ENCODE results near the gene HLA-DMA. TPM values are rescaled to one million over a fixed set of nuclear protein-coding genes. Genes with fewer than 3 reads are reported as not detected.

Gene HLA-DMA
- total and polyA plus RNA-seq, 9 of the 15 experiments (the other 6 are each of a cell fraction or from before 2014, with no cell fraction given), result 0.13 to 0.83 (median 0.51) TPM

- H3K4me2 ChIP-seq (ENCODE audit: insufficient read depth, low read length), result no peak overlapping the region
- intact Hi-C loops (cut with micrococcal nuclease), result no loop called here
- WGBS (ENCODE audit: insufficient coverage, low coverage, missing lambda C conversion rate), result 3% methylated on average over 2 of the region's 2 CpGs
- ATAC-seq, result no peak
- H3K9me3 ChIP-seq (replicated peaks; ENCODE audit: control insufficient read depth, insufficient read depth, low read depth, low read length), result no peaks in the 10 kb centered on the region
- no peak overlapping the region for H2AFZ ChIP-seq (ENCODE audit: low read depth, low read length)
- CTCF ChIA-PET (ENCODE audit: low intra/inter-chr PET ratio), result no interaction called here
- peaks cover under 1 to 6% of the 10 kb centered on the region in 2 experiments for H3K27me3 ChIP-seq (ENCODE audit: control insufficient read depth in 2 of 2, insufficient read depth in 2 of 2, low read length in 2 of 2)
- H3K4me1 ChIP-seq (replicated peaks in 1 of 2; ENCODE audit: control insufficient read depth in 2 of 2, insufficient read depth in 2 of 2, low read length in 2 of 2), result no peaks in the 10 kb centered on the region
- no peaks in the 10 kb centered on the region for H3K36me3 ChIP-seq (ENCODE audit: control insufficient read depth, insufficient read depth, low read length)
- FAIRE-seq, result no peak
- POLR2A ChIA-PET, result interaction anchor here (0.7 kb wide), 1 partner anchor 23 kb away, joined by 3 read pairs; no protein-coding TSS in a partner anchor
- TF ChIP-seq MCM5 (IDR thresholded peaks at IDR 0.05; ENCODE audit: low read depth) (no peak), STAT5B (CRISPR knock-in tag; IDR thresholded peaks at IDR 0.05) (no peak), TAF7 (tag; IDR thresholded peaks at IDR 0.05) (no peak), MAFG (tag; conservative IDR thresholded peaks at IDR 0.05) (no peak), TRIM24 (IDR thresholded peaks at IDR 0.05) (no peak), E2F8 (IDR thresholded peaks at IDR 0.05; ENCODE audit: low read depth, partially characterized antibody) (no peak), KAT2B (IDR thresholded peaks at IDR 0.05; ENCODE audit: low read depth, low read length) (no peak), TCF7 (IDR thresholded peaks at IDR 0.05; ENCODE audit: borderline replicate concordance) (no peak), TARDBP (IDR thresholded peaks at IDR 0.05) (no peak), ZNF586 (CRISPR knock-in tag; conservative IDR thresholded peaks at IDR 0.05) (no peak)
- H3K79me2 ChIP-seq (ENCODE audit: control insufficient read depth, insufficient read depth, low read length), result no peaks in the 10 kb centered on the region
- no peaks in the 10 kb centered on the region for H4K20me1 ChIP-seq (replicated peaks; ENCODE audit: control insufficient read depth, insufficient read depth, low read length)
- no peak overlapping the region for H3K27ac ChIP-seq (ENCODE audit: extremely low read depth, low read depth, low read length)
- DNase-seq (ENCODE audit: extremely low read depth in 1 of 4, low spot score in 3 of 4), result no peak
- no peaks in the 10 kb centered on the region for H3K9me1 ChIP-seq (ENCODE audit: control insufficient read depth, insufficient read depth, low read length)
- BruUV-seq (replicated peaks), result no TSS peak
- H3K9ac ChIP-seq (ENCODE audit: insufficient read depth in 1 of 2, low read depth in 2 of 2, low read length in 2 of 2), result no peak overlapping the region
- no peak overlapping the region for H3K4me3 ChIP-seq
- in situ Hi-C loops (cut with MboI), result no loop called here
These were observed 42.6 kb upstream of the HLA-DMA start for GRCh38 chr6:32995448-32995847.

Data from K562 (cell line).